KOPT-K1 (cell line): ENCODE measurements around the gene TOLLIP.
"Not testable (repeated sequence)": the region's sequence is repeated elsewhere in the genome, so short reads cannot be mapped to it uniquely, and the experiment has no call there.

ENCODE experiments used
- H3K27ac ChIP-seq: fragments of 200-600 bp; sonication (generic); 2 replicates; pipeline ENCODE4 v1.5.1; 2016; ENCODE audit warnings: antibody characterized with exemption, mild to moderate bottlenecking, low read depth, low read length; ENCODE audit not compliant: poor library complexity, severe bottlenecking
- H3K36me3 ChIP-seq: fragments of 200-600 bp; sonication (generic); 2 replicates; pipeline ENCODE4 v1.5.1; 2017; ENCODE audit warnings: antibody characterized with exemption, mild to moderate bottlenecking, low read length, moderate library complexity; ENCODE audit not compliant: insufficient read depth
- H3K9me3 ChIP-seq: fragments of 200-600 bp; sonication (generic); 2 replicates; pipeline ENCODE4 v1.5.1; 2017; ENCODE audit warnings: antibody characterized with exemption, low read length, mild to moderate bottlenecking; ENCODE audit not compliant: insufficient read depth, poor library complexity, severe bottlenecking

TOLLIP gene

GRCh38 chr11:1309498-1310317 lies at the start of gene TOLLIP:
TSS of gene TOLLIP (minus strand) at chr11:1309632. CDS start at chr11:1309498, 134 bp downstream.
- Histone ChIP-seq H3K9me3 (peaks cover 13% of the 10 kb centered on the region), H3K27ac (peak within 1 kb of the TSS; percentile 89), H3K36me3 (peaks cover 11% of the 10 kb centered on the region; the same call in 1 of the 2 replicates)

- H3K9me3 ChIP-seq, H3K36me3 ChIP-seq, H3K27ac ChIP-seq: not testable (repeated sequence)
Measured at GRCh38 chr11:1358931-1359330, 49.5 kb upstream of the TOLLIP start.

DNA sequence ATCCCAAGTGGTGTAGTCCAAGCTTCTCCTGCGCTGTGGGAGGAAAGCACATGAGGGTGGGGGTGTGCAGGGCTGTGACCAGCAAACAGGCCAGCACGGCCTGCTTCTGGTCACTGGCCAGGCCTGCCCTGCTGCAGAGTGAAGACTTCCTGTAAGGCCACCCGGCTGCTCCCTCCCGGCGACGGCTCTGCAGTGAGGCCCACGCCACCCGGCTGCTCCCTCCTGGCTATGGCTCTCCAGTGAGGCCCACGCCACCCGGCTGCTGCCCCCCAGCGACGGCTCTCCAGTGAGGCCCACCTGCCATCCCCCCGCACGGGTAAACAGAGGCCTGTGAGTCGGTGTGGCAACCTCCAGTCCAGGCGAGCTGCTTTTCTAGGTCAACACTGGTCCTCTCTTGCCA lies 48.9 kb upstream of the TOLLIP start:
- no peaks in the 10 kb centered on the region for H3K9me3 ChIP-seq
- no peak overlapping the region for H3K27ac ChIP-seq
- H3K36me3 ChIP-seq, result no peaks in the 10 kb centered on the region

- H3K36me3 ChIP-seq, result no peaks in the 10 kb centered on the region
- no peaks in the 10 kb centered on the region for H3K9me3 ChIP-seq
- H3K27ac ChIP-seq, result no peak overlapping the region
Measured at GRCh38 chr11:1356478-1356960, 47.1 kb upstream of the TOLLIP start.

DNA sequence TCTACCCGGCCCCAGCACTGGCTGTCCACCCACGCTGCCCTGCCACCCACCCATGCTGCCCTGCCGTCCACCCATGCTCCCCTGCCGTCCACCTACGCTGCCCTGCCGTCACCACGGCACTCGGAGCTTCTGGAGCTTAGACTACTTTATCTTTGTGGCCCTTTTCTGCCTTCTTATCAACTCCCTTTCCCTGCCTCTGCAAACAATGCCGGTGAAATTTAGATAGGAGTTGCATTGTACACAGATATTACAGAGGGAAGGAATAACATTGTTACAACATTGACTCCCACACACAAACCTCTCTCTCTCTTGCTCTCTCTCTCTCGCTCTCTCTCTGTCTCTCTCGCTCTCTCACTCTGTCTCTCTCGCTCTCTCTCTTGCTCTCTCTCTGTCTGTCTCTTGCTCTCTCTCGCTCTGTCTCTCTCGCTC lies 46.6 kb upstream of the TOLLIP start:
- H3K36me3 ChIP-seq, result no peaks in the 10 kb centered on the region
- no peaks in the 10 kb centered on the region for H3K9me3 ChIP-seq
- H3K27ac ChIP-seq, result no peak overlapping the region

DNA sequence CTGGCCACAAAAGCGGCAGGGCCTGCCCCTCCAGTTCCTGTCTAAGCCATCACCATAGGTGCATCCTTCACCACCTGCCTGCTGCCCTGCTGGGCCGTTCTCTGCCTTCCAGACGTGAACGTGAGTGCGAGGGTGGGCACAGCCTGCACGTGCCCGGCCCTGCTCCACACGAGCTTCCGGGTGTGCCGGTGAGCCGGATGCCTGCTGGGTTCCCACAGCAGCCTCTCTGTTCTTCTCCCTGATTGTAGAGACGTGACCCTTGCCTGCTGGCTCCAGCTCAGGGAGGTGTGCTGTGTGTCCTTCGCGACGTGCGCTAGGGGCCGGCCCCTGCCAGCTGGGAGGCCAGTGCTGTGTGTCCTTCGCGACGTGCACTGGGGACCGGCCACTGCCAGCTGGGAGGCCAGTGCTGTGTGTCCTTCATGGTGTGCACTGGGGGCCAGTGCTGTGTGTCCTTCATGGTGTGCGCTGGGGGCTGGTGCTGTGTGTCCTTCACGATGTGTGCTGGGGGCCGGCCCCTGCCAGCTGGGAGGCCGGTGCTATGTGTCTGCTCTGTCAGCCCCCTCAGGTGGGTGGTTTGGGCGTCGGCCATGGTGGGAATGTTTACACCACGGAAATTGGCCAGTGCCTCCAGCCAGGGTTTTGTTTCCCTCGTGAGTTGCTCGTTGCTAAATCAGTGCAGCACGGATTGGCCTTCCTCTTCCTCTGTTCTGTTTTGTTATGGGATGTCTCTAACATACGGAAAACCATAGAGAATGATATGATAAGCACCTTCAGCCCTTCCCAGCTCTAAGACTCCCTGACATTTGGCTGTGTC lies 44.9 kb upstream of the TOLLIP start:
- no peaks in the 10 kb centered on the region for H3K9me3 ChIP-seq
- no peaks in the 10 kb centered on the region for H3K36me3 ChIP-seq
- no peak overlapping the region for H3K27ac ChIP-seq

GRCh38 chr11:1353383-1354124 lies 44.1 kb upstream of the TOLLIP start:
- Histone ChIP-seq H3K36me3 (no peaks in the 10 kb centered on the region), H3K27ac (no peak overlapping the region), H3K9me3 (no peaks in the 10 kb centered on the region)

- Histone ChIP-seq H3K9me3 (no peaks in the 10 kb centered on the region), H3K36me3 (no peaks in the 10 kb centered on the region), H3K27ac (no peak overlapping the region)
Measured at GRCh38 chr11:1352696-1353382, 43.4 kb upstream of the TOLLIP start.

DNA sequence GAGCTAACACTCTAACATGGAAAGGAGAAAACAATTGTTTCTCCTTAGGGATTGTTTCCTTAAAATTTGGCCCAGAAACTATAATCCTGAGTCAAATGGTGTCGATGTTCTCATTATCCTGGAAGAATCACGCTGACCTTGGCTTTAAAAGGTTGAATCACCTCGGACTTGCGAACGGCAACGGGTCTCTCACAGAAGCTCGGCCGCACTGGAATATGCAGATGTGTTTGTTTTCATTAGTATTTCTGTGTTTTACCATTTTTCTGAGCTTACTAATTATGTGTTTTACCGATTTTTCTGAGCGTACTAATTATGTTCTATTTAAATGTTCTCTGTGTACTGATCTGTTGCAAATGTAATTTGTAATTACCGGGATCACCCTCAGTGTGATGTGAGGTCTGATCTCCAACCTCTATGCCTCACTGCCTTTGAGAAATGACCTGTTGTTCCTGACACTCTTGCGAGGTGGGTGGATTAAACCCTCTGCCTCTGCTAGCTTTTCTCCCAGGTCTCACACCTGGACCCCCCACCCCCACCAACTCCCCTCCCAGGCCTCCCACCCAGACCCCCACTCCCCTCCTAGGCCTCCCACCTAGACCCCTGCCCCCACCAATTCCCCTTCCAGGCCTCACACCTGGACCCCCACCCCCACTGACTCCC lies 42.0 kb upstream of the TOLLIP start:
- Histone ChIP-seq H3K27ac (no peak overlapping the region), H3K9me3 (no peaks in the 10 kb centered on the region), H3K36me3 (no peaks in the 10 kb centered on the region)

DNA sequence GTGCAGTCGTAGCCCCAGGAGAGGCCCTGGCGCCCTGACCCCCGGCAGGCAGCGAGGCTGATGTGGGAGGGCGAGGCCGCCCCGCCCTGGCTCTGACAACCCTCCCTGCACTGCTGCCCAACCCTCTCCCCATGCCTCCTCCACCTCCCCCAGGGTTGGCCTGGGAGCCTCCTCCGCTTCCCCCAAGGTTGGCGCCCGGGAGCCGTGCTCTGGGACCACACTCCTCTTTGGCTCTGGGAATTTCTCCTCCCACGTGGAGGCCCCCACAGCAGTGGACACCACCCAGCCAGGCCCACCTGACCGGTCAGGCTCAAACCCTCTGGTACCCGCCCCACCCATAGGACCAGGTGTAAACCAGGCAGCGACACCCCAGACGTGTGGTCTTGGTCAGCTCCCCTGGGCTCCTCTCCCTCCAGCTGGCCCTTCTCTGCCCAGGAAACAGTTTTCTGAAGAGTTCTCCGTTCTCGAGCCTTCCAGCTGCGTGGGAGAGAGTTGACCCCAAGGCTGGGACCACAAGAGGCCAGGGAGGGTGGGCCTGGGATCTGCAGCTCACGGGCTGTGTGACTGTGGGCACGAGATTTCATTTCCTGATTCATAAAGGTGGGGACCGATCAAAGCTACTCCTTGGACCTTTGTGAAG lies 40.8 kb upstream of the TOLLIP start:
- no peak overlapping the region for H3K27ac ChIP-seq
- no peaks in the 10 kb centered on the region for H3K36me3 ChIP-seq
- H3K9me3 ChIP-seq, result no peaks in the 10 kb centered on the region

- H3K27ac ChIP-seq, result no peak overlapping the region
- H3K36me3 ChIP-seq, result no peaks in the 10 kb centered on the region
- no peaks in the 10 kb centered on the region for H3K9me3 ChIP-seq
Measured at GRCh38 chr11:1349327-1350041, 40.1 kb upstream of the TOLLIP start.

GRCh38 chr11:1348796-1349326 lies 39.4 kb upstream of the TOLLIP start:
- Histone ChIP-seq H3K36me3 (no peaks in the 10 kb centered on the region), H3K9me3 (no peaks in the 10 kb centered on the region), H3K27ac (no peak overlapping the region)

DNA sequence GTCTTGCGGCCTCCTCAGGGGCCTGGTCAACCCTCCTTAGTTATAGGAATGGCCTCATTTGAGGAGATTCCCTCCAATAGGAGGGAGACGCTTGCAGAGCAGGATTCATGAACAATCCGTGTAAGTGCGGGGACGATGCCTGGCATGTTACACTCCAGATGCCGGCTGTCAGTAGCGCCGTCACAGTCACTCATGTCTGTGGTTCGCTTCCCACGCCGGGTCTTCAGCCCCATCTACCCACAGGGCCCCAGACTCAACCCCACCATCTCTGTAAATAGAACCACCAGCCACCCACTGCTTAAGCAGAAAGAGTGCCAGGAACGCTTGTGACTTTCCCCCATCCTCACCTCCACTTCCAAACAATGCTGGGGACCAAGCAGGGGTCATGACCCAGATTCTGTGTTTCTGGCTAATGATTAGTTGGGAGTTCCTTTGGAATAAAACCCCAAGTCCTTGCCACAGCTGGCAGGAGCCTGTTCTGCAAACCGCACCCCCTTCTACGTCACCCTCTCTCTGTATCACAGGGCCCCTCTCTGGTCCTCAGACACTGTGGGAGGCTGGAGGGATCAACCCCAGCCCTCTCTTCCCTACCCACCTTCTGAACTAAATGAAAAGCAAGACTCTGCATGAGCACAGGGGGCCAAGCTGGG lies 38.8 kb upstream of the TOLLIP start:
- Histone ChIP-seq H3K27ac (no peak overlapping the region), H3K9me3 (no peaks in the 10 kb centered on the region), H3K36me3 (no peaks in the 10 kb centered on the region)
